ENCODE measurements around the gene PODXL2.

The PODXL2 gene

DNA sequence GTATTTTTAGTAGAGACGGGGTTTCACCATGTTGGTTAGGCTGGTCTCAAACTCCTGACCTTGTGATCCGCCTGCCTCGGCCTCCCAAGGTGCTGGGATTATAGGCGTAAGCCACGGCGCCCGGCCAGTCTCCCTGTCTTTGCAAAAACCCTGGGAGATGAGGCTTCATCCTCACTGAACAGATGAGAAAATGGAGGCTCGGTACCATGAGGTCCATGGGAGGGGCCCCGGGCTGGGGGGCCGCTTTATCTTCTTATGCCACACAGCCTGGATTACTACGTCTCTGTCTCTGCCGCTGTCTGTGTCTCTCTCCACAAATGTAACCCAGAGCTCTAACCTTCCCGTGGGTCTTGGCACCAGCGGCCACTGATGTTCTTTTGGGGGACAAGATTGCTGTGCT, 82.9 kb downstream of the PODXL2 start:
- DNase-seq, result no peak

DNA sequence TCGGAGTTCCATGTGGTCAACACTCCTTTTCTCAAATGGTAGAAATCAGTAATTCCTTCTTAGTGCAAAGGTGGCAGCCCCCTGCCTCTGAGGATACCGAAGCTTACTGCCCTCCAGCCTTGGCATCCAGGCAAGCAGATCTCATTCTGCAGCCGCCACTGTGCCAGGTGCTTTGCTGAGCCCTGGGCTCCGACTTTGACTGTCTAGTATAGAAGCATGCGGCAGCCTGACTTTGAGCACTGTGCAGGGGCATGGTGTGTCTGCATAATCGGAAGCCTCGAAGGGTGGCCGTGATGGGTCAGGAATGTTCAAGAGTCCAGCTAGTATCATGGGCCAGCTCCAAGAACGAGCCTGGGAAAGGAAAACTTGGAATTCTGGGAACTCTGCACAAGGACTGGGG, 83.5 kb downstream of the PODXL2 start:
- DNase-seq, result no peak

DNA sequence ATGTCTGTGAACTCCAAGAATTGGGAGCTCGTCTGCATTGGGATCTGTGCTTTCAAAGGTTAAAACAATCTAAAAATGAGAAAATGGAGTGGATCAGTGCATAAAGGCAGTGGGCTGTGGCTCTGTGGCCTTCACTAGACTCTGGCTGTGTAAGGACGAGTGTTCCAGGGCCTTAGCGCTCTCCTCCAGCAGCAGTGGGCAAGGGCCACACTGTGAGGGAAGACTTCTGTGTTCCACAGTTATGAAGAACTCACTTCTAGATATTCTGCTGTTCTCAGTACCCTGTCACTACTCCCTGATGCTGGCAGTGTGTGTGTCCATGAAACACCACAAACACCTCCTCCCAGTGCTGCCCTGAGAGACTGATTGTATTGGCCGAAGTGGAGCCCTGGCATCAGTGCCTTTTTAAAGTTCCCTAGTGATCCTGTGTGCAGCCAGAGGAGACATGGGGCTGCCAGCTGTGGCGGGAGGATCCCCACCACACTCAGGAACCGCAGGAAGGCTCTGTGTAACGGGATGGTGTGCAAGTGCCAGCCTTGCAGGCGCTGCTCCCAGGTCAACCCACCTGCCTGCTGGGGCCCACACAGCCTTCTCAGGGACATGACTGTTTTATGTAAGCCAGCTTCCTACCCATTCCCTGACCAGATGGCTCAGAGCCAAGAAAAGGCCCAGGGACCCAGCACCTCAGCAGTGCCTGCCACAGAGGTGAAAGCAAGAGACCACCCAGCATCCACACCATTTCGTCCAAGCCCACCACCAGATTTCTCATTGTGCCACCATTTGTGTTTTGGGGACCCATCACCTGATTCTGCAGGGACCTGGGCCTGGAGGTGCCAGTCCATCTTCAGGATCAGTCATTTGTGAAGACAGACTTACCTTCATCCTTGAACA, 84.1 kb downstream of the PODXL2 start:
- no peak for DNase-seq

DNA sequence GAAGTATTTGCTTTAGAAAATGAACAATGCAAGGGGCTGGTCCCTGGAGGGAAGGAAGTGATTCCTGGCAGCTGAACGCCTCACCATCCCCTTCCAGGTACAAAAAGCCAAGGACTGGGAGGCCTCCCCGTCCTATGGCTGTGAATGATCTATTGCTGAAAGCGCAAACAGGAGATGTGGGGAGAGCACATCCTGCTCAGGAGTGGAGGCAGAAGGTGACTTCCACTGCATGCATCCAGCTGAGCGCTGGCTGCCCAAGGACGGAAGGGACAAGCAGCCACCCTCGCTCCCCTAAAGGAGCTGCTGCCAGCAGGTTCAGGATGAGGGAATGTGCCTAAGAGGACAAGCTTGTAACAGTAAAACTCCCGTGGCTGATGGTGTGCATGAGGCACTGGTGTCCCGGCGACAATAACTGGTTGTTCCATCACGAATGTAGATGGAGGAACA, 85.2 kb downstream of the PODXL2 start:
- no peak for DNase-seq

DNA sequence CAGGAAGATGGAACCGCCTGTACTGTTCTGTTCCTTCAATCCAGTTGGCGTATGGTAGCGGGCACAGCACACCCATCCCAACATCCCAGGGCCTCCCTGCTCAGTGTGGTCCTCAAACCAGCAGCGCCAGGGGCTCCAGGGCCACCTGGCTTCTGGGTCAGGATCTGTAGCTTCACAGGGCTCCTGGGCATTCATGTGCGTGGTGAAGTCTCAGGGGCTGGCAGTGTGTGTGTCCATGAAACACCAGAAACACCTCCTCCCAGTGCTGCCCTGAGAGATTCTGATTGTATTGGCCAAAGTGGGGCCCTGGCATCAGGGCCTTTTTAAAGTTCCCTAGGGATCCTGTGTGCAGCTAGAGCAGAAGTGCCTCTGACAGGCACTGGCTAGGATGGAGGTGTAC, 85.9 kb downstream of the PODXL2 start:
- no peak for DNase-seq

DNA sequence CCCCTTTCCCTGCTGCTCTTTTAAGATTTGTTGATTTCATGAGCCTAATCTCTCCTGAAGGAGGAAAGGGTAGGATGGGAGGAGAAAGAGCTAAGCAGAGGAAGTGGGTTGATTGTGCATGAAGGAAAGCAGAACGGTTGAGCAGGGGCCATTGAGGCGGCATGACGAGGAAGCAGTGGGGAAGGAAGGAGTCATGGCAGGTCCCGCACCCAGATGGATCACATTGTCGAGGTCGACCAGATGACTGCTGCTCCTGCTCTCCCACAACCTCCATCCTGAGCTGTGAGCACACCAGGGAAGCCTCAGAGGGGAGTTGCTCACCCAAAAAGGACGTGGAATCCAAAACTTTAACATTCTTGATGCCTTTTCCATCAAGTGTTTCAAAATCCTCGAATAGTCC, 86.5 kb downstream of the PODXL2 start:
- DNase-seq, result no peak

DNA sequence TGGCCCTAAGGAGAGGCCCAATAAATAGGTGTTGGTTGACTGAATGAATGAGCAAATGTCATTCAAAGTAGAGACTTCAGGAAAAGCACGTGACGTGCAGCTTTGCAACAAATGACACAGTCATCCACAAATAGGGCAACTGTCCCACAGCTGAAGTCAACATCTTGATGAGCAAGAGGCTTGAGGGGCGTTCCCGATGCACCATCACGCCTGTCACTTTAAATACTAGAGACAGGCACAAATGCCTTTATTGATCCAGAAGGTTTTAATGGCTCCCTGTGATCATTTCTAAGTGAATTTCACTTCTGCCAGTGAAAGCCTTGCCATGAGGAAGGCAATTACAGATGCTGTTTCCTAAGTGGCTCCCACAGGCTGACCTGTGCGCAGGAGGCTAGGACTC, 87.4 kb downstream of the PODXL2 start:
- no peak for DNase-seq

DNA sequence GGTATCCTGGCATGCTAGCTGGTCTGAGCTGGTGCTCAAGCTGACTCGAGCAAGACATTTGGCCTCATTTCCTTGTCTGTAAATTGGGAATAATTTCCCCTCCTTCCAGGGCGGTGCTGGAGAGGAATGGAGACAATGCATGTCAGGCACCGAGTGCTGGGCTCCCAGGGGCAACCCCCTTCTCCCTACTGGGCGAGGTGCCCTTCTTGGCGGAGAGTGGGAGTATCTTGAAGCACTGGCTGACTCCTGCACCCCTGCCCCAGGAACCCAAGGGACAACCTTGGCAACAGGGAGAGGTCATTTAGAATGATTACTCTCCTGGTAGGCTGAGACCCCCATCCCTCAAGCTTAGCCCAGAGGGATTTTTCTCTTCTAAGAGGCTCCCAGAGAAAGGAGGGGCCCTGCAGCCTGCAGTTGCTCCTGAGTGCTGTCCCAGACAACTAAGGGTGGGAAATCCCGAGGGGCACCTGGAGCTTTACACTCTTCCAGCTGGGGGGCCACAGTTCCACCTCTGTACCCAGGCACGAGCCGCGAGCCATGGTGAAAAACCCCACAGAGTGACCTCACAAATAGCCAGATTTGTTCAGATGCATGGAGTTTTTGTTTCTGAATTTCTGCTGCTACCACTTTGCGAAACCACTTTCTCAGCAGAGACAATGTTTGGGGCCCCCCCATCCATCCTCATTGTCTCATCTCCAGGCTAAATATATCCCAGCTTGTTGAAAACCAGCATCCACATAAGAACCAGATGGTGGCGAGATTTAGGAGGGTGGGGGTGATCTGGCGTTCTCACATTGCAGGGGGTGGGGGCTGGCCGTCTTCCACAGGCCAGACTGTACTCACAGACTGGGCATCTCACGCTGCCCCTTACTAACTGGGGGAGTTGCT, 88.6 kb downstream of the PODXL2 start:
- DNase-seq, result no peak

DNA sequence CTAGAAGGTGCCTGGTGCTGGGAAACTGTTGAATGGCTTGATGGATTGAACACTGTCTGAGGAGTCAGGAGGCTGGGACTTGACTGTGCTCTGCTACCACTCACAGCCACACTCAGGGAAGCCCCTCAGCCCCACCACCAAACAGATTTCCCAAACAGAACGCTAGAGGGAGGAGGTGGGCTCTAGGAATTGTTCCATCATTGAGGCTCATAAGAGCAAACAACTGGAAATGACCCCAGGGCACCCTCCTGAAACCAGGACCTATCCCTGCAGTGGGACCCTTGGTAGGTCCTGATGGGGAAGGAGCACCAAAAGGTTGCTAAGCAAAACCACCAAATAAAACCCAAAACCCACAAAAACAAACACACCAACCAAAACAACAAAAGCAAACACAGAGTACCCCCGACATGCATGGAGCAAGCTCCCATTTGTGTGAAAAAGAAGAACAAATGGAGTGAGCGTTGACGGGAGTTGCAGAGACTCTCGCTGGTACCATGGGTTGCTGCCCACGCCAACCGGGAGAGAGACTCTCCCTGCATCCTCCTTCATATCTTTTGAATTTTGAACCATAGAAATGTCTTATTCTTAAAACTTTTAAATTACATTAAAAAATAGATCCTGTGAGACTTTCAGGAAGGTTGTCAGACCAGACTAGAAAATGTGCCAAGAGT, 89.4 kb downstream of the PODXL2 start:
- DNase-seq, result no peak

DNA sequence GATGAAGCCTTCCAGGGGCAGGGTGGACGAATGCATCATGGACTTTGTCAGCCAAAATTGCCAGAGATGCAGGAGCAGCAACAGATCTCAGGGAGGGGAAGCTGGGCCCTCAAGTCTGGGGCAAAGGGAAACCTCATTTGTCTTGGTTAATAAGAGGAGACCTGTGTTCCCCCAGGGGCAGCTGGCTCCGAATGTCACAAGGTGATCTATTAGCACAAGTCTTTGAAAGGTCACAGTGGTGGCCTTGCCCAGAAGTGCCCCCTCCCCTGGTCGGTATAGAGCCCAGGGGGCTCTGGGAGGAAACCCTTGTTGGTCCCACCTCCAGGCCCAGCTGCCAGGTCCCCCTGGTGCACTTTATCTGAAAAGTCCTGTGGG, 89.9 kb downstream of the PODXL2 start:
- DNase-seq, result no peak

DNA sequence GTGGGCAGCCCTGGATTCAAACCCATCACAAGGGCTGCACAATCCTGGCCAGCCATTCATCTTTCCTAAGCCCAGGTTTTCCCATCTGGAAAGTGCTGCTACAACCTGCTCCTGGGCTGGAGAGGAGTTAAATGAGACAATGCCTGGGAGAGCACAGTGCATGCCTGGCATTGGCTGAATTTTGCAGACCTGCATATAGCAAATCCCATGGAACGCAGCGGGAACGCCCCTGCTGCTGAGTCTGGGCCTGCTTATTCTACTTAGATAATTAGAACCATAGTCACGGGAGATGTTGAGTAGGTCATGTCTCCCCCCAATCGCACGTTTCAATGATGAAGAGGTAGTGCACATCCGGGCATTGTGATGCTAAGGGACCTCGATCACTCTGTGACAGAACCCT, 90.4 kb downstream of the PODXL2 start:
- no peak for DNase-seq

DNA sequence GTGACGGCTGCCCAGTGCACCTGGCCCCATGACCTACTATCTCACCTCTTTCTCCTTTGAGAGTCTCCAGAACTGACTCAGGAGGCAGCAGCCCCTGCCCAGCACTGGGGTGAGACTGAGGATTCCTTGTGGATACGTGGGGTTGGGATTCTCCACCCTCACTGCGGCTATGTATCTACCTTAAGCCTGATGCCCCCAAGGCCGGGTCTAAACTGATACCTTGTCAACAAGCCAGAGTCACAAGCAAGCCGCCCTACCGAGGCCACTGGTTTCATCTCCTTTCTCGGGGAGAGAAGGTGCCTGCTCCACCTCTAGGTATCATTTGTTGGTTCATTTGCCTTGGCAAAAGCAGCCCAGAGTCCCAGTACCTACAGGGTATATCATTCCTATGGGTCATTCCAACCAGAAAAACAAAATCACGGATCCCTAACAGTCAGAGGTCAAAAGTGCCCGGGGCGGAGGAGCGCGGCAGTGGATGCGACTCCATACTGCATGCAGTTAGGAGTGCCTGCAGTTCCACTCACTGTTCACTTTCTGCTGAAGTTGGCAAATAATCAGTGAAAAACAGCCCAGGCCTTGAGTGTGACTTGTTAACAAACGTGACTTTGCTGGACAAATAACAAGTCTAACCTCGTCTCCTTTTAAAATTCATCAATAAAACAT, 91.3 kb downstream of the PODXL2 start:
- no peak for DNase-seq

DNA sequence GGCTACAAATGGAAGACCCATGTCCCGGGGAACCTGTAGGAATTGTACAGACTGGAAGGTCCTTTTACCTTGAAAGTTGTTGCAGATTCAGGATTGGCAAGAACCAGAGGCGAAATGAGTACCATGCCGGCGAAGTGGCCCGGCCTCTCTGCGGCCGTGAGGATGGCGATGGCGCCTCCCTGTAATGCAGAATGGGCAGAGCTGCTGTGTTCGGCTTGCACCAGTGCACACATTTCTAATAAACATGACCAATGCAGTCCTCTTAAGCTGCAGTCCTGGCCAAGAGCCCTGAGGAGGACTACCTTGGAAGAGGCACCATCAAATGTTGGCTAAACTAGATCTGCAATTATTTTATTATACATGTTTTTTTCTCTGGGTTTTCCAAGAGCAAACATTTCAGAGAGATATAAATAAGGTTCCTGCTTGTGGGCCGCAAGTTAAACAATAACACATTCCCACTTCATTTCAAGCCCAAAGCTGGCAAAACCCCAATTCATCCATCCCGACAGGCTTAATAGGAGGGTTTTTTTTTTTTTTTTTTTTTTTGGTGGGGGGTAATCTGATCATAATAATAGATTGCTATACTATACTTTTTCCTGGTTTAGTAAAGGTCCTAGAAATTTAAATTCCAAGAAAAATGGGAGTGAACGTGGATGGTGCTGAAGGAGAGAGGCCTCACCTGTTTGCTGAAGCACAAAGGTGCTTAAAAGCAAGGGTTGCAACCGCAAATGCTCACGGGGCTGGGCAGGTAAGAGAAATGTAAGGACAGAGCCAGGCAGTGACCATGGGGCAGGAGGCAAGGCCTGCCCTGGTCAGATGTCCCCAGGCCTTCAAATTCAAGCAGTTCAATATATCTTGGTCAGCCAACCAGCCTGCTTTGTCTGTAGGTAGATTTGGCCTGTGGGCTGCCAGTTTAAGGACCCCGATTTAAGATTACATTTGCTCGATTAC, 92.3 kb downstream of the PODXL2 start:
- DNase-seq, result no peak

DNA sequence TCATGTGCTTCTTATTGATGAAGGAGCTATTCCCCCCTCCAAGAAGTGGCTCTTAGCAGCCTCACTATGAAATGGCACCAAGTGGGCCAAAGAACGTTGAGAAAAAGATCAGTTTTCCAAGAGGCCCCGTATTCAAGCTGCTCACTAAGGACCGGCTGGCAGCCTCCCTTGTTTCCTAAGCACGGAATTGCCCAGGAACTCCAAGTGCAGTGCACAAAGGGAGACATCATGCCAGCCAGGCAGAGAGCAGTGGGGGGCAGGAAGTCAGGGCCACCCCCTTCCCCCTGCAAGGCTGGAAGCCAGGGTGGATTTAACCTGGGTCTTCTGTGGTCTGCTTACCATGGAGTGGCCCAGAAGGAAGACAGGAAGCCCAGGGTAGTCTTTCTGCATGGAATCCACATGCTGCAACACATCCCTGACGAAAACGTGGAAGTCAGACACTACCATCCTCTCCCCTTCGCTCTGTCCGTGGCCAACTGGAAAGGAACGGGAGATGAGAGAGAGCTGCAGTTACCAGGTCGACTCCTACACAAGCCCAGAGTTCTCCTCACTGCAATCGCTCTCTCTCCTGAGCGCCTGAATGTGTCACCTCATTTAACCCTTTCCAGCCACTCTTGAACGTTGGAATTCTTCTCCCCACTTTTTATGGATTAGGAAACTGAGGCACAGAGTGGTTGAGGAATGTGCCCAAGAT, 93.3 kb downstream of the PODXL2 start:
- no peak for DNase-seq

All from kidney glomerular epithelial cell (primary cell).